K562 treated with DMSO at 1 percent for 4 hours (cell line): ENCODE data around the gene BCKDHA. TPM values are rescaled to one million over a fixed set of nuclear protein-coding genes. Genes with fewer than 3 reads are reported as not detected.

Experiments used
- total RNA-seq: library from RNA; unstranded; fragments of 300-600 nt; gene quantifications from 2 replicates; pipeline ENCODE4 v1.2.3, GENCODE V29; 2022; ENCODE audit not compliant: insufficient read depth

BCKDHA gene
- total RNA-seq: 53.1 and 72.1 TPM in 2 replicates

DNA sequence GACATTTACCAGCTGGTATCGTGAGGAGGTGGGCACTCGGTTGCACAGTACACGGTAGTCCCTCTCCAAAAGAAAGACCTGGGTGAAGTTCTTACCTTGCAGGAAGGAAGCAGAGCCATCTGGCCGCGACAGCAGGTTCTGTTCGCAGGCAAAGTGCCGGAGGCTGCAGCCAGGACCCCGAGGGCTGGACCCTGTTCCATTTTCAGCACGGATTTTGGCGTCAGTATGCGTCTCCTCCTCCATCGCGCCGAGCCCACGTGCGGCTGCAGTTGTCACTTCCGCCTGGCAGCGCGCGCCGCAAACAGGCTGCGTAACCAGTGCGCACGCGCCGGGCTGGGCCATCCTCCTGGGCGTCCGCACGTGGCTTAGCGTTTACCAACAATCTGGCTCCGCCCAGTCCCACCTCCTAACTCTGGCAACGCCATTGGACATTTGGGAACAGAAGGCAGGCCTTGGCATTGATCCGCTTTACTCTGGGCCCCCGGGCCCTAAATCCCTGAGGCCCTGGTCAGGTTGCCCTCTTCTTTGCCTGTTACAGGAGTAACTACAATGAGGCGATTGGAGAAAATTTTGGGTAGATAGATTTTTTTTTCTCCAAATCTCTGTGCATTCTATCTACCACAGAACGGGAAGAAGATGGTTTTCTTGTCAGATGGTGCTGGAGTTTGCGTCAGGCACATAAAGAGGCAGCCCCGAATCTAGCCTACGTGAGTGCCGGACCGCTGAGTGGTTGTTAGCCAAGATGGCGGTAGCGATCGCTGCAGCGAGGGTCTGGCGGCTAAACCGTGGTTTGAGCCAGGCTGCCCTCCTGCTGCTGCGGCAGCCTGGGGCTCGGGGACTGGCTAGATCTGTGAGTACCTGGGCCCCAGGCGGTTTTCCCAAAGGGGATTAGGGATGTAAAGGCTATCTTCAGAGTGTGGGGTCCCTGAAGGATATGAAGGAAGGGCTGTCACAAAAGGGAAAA, at the start of gene BCKDHA, which contains the start of gene EXOSC5:
BCKDHA (plus strand) TSS at position 733 of the 964 bp plus-strand sequence; CDS start at position 743, 10 bp downstream.
EXOSC5 (minus strand) TSS at position 274 of the 964 bp plus-strand sequence; CDS start at position 243, 31 bp downstream.

DNA sequence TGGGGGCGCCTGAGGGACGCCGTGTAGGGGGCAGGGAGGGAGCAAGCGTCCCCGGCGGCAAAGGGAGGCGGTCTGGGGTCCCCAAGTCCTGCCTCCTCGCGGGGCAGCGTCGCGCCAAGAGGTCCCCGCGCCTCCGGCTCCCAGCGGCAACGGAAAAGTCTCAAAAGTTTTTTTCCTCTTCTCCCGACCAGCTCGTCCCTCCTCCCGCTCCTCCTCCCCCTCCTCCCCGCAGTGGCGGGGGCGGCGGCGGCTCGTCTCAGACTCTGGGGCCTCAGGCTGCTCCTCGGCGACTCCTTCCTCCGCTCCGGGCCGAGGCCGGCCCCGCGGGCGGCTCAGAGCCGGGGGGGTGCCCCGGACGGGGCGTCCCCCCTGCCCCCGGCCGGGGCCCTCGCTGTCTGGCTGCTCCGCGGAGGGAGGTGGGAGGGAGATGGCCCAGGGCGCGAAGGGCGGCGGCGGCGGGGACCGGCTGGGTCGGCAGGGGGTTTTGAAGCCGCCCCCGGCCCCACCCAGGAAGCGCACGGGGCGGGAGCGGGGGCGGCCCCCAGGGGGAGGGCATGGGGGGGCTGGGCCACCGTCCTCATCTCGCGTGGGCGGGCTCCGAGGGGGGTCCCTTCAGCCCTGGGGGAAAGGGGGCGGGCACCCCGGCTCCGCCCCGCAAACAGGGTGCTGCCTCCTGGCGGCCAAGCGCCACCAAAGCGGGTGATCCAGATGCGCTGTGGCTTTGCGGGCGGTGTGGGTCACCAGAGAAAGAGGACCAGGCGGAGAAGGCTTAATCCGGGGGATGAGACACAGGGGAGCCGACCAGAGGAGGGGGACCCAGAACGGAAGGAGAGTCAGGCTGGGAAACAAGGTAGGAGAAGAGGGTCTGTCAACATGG, 43.9 kb upstream of the BCKDHA start, which contains the start of gene TGFB1:
TGFB1 (minus strand) TSS at position 457 of the 877 bp plus-strand sequence. CDS start 878 bp downstream, outside the sequence.

GRCh38 chr19:41363753-41364523, 33.7 kb upstream of the BCKDHA start, which contains the start of gene B9D2:
B9D2 (minus strand) TSS chr19:41364149; CDS start chr19:41363519, 630 bp downstream.

DNA sequence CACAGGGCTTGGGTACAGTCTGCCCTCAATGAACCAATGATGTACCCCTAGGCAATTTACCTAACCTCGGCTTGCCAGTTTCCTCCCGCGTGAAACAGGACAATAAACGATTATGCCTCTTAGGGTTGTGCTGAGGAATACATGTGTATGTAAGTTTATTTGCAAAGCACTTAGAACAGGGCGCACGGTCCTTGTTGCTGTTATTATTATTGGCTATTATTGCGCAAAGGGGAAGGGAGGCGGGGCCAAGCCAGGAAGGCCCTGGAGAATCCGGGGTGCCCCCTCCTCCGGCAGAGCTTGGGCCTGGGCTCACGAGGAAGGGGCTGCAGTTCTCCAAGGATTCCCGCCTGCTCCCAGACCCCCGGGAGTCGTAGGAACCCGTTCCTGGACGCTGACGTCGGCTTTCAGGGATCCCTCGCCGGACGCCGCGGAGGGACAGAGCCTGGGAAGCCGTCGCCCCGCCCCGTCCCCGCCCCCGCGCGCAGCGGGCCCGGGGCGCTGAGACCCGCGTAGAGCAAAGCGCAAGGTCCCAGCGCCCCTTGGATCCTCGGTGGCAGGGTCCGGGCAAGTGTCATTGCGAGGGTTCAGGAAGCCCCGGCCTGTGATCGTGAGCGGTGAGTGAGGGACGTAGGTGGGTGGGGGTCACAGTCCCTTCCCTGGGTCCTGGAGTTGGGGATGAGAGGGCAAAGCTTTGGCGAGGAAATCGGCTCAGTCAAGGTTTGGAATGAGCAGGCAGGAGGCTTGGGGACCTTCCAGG, 21.2 kb upstream of the BCKDHA start, which contains the start of gene TMEM91:
TMEM91 (plus strand) TSS at position 293 of the 757 bp plus-strand sequence. CDS start 1,777 bp downstream, outside the sequence.

GRCh38 chr19:41426952-41427646, 29.5 kb downstream of the BCKDHA start, which contains the start of gene B3GNT8:
B3GNT8 (minus strand) TSS chr19:41427374; CDS start chr19:41426778, 596 bp downstream.

DNA sequence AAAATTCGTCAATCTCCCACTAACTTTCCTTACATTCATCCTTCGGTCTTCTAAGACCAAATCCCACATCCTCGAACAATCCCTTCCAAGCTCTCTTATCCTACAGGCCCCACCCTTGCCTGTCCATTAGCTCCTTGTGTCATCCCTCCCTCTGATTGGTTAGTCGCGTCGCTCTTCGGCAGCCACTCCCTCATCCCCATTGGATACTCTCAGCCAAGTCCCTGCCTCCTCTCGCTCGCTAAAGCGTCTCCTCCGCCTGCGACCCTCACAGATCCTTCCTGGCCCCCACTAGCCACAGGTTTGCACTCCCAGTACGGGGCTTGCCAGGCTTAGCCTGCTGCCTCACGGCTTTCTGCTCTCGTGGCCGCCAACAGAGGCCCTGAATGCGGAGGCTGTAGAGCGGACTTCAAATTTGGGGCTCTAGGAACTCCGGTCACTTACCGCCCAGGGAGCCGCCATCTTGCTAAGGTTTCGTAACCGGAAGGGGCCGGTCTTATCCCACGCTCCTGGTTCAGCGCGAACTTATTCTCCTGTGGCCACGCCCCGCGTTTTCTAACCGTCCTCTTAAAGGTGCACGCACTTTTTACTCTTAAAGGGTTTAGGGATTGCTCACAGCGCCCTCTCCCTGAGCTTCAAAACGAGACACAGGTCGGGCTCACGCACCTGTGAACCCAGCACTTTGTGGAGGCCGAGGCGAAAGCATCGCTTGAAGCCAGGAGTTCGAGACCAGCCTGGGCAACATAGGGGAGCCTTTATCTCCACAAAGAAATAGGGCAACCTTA, 42.0 kb downstream of the BCKDHA start, which contains the start of gene DMAC2:
DMAC2 (minus strand) TSS at position 472 of the 782 bp plus-strand sequence; CDS start at position 459, 13 bp downstream.

GRCh38 chr19:41442473-41443355, 45.1 kb downstream of the BCKDHA start, which contains the start of gene ERICH4:
ERICH4 (plus strand) TSS chr19:41443156; CDS start chr19:41443170, 14 bp downstream.

Other genes starting within 250 kb of the BCKDHA start
- 0.28 TPM in 1 of 2 replicates, not detected in the other for gene CYP2S1, start 204.6 kb upstream of the BCKDHA start, total RNA-seq
- 2.9 and 4.0 TPM in 2 replicates for gene AXL, start 178.6 kb upstream of the BCKDHA start, total RNA-seq
- gene HNRNPUL1, start 133.4 kb upstream of the BCKDHA start, total RNA-seq: 113 and 124 TPM in 2 replicates
- gene CCDC97, start 87.6 kb upstream of the BCKDHA start, total RNA-seq: 18.9 and 22.4 TPM in 2 replicates
- 134 and 173 TPM in 2 replicates for gene TGFB1, start 43.9 kb upstream of the BCKDHA start, total RNA-seq
- gene B9D2, start 33.7 kb upstream of the BCKDHA start, total RNA-seq: 6.7 and 9.9 TPM in 2 replicates
- gene TMEM91, start 21.3 kb upstream of the BCKDHA start, total RNA-seq: 4.9 and 5.2 TPM in 2 replicates
- 49.5 and 57.6 TPM in 2 replicates for gene EXOSC5, start 459 bp upstream of the BCKDHA start, total RNA-seq
- gene B3GNT8, start 29.6 kb downstream of the BCKDHA start, total RNA-seq: 0.95 and 1.4 TPM in 2 replicates
- 70.4 and 74.3 TPM in 2 replicates for gene DMAC2, start 42.1 kb downstream of the BCKDHA start, total RNA-seq
- gene ERICH4, start 45.3 kb downstream of the BCKDHA start, total RNA-seq: not detected in 2 replicates
- gene CEACAM21, start 178.3 kb downstream of the BCKDHA start, total RNA-seq: 0.75 and 4.0 TPM in 2 replicates
- not detected in 2 replicates for gene CEACAM4, start 229.3 kb downstream of the BCKDHA start, total RNA-seq